A673 (cell line): ENCODE measurements around the gene TMOD1. TPM values are rescaled to one million over a fixed set of nuclear protein-coding genes. Genes with fewer than 3 reads are reported as not detected.
A peak's percentile ranks its signal among the peaks of the same experiment; 100 is the strongest.

ENCODE experiments used
- BruUV-seq: library from RNA; stranded (reverse); fragments of 400-500 nt; replicated peaks from 2 replicates; lab custom pipeline; 2021; lab: Mats Ljungman, UMichigan
- CTCF ChIA-PET: fragments of 300-600 bp; sonication (Branson Sonifier 250); formaldehyde crosslinking; loops from one replicate; lab custom pipeline; 2022; ENCODE audit warnings: antibody characterized with exemption; lab: Charles Lee
- POLR2A ChIA-PET: fragments of 300-600 bp; sonication (Branson Sonifier 250); formaldehyde crosslinking; loops from one replicate; lab custom pipeline; 2022; ENCODE audit warnings: antibody characterized with exemption; ENCODE audit not compliant: low non-redundant PET; lab: Charles Lee
- DNase-seq: peaks from one replicate; pipeline ENCODE4 v3.0.0-alpha.2; 2015; ENCODE audit warnings: low spot score
- H3K27ac ChIP-seq: fragments of 200-600 bp; sonication (generic); 2 replicates; pipeline ENCODE4 v1.5.1; 2016; ENCODE audit warnings: mixed run types, low read depth, mild to moderate bottlenecking, mixed read lengths, antibody characterized with exemption, low read length; ENCODE audit not compliant: poor library complexity, severe bottlenecking
- H3K27me3 ChIP-seq: fragments of 200-600 bp; sonication (generic); replicated peaks from 2 replicates; pipeline ENCODE4 v1.6.1; 2017; ENCODE audit warnings: mixed run types, low read depth, mild to moderate bottlenecking, mixed read lengths, antibody characterized with exemption, low read length; ENCODE audit not compliant: insufficient read depth, poor library complexity
- H3K36me3 ChIP-seq: fragments of 200-600 bp; sonication (generic); 2 replicates; pipeline ENCODE4 v1.6.1; 2016; ENCODE audit warnings: mixed run types, mild to moderate bottlenecking, mixed read lengths, antibody characterized with exemption, low read length; ENCODE audit not compliant: insufficient read depth, poor library complexity, severe bottlenecking
- H3K4me1 ChIP-seq: fragments of 200-600 bp; sonication (generic); 2 replicates; pipeline ENCODE4 v1.6.1; 2017; ENCODE audit warnings: mixed run types, mild to moderate bottlenecking, mixed read lengths, antibody characterized with exemption, low read length; ENCODE audit not compliant: insufficient read depth, poor library complexity, severe bottlenecking
- H3K4me3 ChIP-seq: fragments of 200-600 bp; sonication (generic); 2 replicates; pipeline ENCODE4 v1.5.1; 2016; ENCODE audit warnings: low read depth, mixed run types, mild to moderate bottlenecking, mixed read lengths, low read length; ENCODE audit not compliant: poor library complexity, severe bottlenecking
- H3K9me3 ChIP-seq: fragments of 200-600 bp; sonication (generic); 2 replicates; pipeline ENCODE4 v1.6.1; 2016; ENCODE audit warnings: mixed run types, low read depth, mild to moderate bottlenecking, mixed read lengths, antibody characterized with exemption, low read length; ENCODE audit not compliant: poor library complexity, severe bottlenecking
- EZH2 ChIP-seq: fragments of 200-600 bp; sonication (generic); IDR thresholded peaks from 2 replicates; pipeline ENCODE4 v1.6.1; 2017; ENCODE audit warnings: borderline replicate concordance, low read depth, mild to moderate bottlenecking, mixed read lengths, antibody characterized with exemption, low read length; ENCODE audit not compliant: poor library complexity, severe bottlenecking
- intact Hi-C: fragments of 100-400 bp; cut with micrococcal nuclease; formaldehyde crosslinking; loops from one replicate; pipeline ENCODE4 v1.10.0; 2022; ENCODE audit not compliant: unreplicated experiment
- total RNA-seq: library from RNA; stranded (reverse); gene quantifications from 2 replicates; pipeline ENCODE4 v1.2.3, GENCODE V29; 2021
- TF ChIP-seq, protein P1 (sequence below): fragments of 300-800, 200-600 bp; sonication (generic); conservative IDR thresholded peaks from 2 replicates; pipeline ENCODE4 v1.5.1; 2017; ENCODE audit warnings: low read depth, mild to moderate bottlenecking, antibody characterized with exemption, low read length, moderate library complexity, mixed read lengths

TMOD1 gene
- total RNA-seq, 1 experiment from 2014 or later, result 0.09 TPM

DNA sequence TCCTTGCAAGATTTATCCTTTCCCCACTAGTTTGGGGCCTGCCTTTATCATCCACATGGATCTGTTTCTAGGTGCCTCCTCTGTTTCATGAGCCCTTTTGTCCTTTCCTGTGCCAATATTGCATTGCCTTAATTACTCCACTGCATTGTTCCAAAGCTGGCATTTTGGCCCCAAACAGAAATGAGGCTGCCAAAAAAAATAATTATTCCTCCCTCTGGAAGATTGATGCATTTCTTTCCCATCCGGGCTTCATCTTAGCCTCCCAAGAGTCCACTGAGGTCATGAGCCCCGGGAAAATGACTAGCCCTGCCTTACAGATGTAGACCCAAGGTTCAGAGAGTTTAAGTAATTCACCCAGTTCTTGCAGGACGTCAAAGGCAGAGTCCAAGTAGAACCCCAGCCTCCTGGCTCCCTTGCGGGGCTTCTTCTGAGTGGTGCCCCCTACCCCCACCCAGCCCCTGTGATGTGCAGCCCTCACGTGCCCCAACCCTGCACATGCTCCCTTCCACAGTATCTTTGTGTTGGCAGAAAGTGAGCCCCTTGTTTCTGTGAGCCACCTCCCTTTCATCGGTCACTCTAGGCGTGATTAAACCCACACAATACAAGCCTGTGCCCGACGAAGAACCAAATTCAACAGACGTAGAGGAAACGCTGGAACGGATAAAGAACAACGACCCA is 62.1 kb downstream of the TMOD1 start:
- POLR2A ChIA-PET, result no interaction called here
- no peaks in the 10 kb centered on the region for H3K36me3 ChIP-seq
- no peaks in the 10 kb centered on the region for H3K4me1 ChIP-seq
- no peak for DNase-seq
- intact Hi-C loops, result no loop called here
- no peak for TF ChIP-seq EZH2
- TF ChIP-seq, protein P1, sequence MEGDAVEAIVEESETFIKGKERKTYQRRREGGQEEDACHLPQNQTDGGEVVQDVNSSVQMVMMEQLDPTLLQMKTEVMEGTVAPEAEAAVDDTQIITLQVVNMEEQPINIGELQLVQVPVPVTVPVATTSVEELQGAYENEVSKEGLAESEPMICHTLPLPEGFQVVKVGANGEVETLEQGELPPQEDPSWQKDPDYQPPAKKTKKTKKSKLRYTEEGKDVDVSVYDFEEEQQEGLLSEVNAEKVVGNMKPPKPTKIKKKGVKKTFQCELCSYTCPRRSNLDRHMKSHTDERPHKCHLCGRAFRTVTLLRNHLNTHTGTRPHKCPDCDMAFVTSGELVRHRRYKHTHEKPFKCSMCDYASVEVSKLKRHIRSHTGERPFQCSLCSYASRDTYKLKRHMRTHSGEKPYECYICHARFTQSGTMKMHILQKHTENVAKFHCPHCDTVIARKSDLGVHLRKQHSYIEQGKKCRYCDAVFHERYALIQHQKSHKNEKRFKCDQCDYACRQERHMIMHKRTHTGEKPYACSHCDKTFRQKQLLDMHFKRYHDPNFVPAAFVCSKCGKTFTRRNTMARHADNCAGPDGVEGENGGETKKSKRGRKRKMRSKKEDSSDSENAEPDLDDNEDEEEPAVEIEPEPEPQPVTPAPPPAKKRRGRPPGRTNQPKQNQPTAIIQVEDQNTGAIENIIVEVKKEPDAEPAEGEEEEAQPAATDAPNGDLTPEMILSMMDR, result no peak
- no peak overlapping the region for H3K4me3 ChIP-seq
- H3K9me3 ChIP-seq, result no peaks in the 10 kb centered on the region
- CTCF ChIA-PET, result no interaction called here
- H3K27me3 ChIP-seq, result no peaks in the 10 kb centered on the region
- no peak overlapping the region for H3K27ac ChIP-seq
- no TSS peak for BruUV-seq

DNA sequence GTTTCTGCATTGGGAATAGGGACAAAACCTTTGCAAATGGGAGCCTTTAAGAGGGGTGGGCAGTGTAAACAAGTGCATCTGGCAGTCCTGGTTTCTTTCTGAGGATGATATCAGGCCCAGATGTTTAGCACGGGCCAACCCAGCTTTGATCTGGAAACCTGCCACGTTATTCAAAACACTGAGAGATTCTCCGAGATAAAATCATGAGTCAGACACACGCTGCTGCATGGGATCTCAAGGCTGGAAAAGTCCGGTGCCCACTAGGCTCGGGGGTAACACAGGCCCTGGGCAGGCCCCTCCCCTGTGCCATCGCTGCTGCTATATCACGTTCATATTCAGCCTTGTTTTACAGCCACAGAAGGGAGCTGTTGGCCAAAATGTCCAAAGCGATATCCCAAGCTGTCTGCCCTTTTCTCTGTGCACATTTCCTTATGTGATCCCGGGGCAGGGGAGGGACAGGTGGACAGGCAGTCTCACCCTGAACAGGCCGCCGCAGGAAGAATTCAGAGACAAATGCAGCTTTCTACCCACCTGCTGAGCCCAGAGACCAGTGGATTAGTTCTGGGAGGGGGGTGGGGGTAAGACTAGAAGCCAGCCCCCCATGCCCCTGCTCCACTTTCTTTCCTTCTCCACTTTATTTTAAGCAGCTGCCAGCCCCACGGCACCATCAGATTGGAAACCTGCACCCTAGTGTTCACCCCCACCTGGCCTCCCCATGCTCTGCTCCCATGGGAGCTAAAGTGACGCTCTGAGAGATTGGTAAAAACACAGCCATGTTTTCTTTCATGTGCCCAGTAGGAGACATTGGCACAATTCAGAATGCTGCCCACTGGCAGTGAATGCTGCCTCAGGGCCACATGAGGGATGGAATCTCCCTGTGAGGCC is 63.1 kb downstream of the TMOD1 start:
- intact Hi-C loops, result no loop called here
- no peak overlapping the region for H3K27ac ChIP-seq

DNA sequence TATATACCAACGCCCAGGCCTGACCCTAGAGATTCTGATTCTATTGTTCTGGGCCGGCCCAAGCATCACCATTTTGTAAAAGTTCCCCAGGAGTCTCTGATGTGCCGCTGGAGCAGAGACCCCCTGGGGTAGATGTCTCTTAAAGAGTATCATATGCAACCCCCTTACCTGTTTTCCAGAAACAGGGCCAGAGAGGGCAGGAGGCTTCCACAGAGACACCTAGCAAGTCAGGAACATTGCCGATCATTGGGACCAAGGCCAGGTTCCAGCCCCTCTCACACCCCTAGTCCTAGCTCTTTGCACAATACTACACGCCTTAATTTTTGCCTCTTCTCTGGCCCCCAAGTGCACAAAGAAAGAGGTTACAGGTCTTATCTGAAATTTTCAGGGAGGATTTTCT is 63.8 kb downstream of the TMOD1 start:
- no peak for DNase-seq
- H3K36me3 ChIP-seq, result no peaks in the 10 kb centered on the region
- ChIA-PET CTCF (no interaction called here), POLR2A (no interaction called here)
- no peaks in the 10 kb centered on the region for H3K27me3 ChIP-seq
- no peaks in the 10 kb centered on the region for H3K9me3 ChIP-seq
- H3K4me1 ChIP-seq, result no peaks in the 10 kb centered on the region
- intact Hi-C loops, result no loop called here
- no TSS peak for BruUV-seq
- no peak for TF ChIP-seq EZH2
- TF ChIP-seq, protein P1, result no peak
- no peak overlapping the region for H3K27ac ChIP-seq
- H3K4me3 ChIP-seq, result no peak overlapping the region

More for the DNA sequence above, 63.1 kb downstream of the TMOD1 start:
- no peak for TF ChIP-seq EZH2
- TF ChIP-seq, protein P1, result no peak
- H3K9me3 ChIP-seq, result no peaks in the 10 kb centered on the region
- H3K27me3 ChIP-seq, result no peaks in the 10 kb centered on the region
- BruUV-seq, result no TSS peak
- H3K4me1 ChIP-seq, result no peaks in the 10 kb centered on the region
- CTCF ChIA-PET, result no interaction called here
- H3K36me3 ChIP-seq, result no peaks in the 10 kb centered on the region
- no peak overlapping the region for H3K4me3 ChIP-seq
- peak; percentile 25 for DNase-seq
- POLR2A ChIA-PET, result no interaction called here
